OCI-LY3 (cell line): ENCODE data around the gene PCNX3.

Experiments used
- CTCF ChIP-seq: fragments of 200-600, 300-600 bp; sonication (generic); IDR thresholded peaks from 2 replicates; pipeline ENCODE4 v1.5.1; 2014; ENCODE audit warnings: antibody characterized with exemption, low read length, low read depth
- EZH2phosphoT487 ChIP-seq: fragments of 200-600 bp; shearing (Covaris generic); IDR thresholded peaks from 2 replicates; pipeline ENCODE4 v1.6.1; 2018; ENCODE audit warnings: antibody characterized with exemption, mixed run types, low read depth

GRCh38 chr11:65579291-65579690 is 36.3 kb upstream of the PCNX3 start:
- TF ChIP-seq CTCF (no peak), EZH2phosphoT487 (no peak)
